Hypothalamus (tissue), 51 donors: ENCODE results near the gene ZFPM1.
"Not testable (repeated sequence)": the region's sequence is repeated elsewhere in the genome, so short reads cannot be mapped to it uniquely, and the experiment has no call there.

ENCODE experiments used
- DNase-seq, 51 donors: peaks; one replicate each; lab custom pipeline; 2025; lab: John Stamatoyannopoulos, UW

Gene ZFPM1

DNA sequence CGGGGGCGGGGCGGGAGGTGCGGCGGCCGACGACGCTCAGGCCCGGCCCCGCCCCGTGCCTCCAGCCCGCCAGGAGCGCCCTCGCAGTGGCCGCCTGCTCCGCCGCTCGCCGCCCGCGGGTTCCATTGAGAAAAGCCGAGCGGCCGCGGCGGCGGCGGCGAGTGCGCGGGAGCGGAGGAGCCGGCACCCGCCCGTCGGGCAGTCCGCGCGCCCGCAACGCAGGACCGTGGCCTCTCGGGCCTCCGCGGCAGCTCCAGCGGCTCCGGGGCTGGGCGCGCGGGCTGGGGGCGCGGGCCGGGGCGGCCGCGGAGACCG, at the start of gene ZFPM1:
ZFPM1 (plus strand) TSS at position 64 of the 315 bp plus-strand sequence. CDS start 359 bp downstream, outside the sequence.
- DNase-seq = no peak

DNA sequence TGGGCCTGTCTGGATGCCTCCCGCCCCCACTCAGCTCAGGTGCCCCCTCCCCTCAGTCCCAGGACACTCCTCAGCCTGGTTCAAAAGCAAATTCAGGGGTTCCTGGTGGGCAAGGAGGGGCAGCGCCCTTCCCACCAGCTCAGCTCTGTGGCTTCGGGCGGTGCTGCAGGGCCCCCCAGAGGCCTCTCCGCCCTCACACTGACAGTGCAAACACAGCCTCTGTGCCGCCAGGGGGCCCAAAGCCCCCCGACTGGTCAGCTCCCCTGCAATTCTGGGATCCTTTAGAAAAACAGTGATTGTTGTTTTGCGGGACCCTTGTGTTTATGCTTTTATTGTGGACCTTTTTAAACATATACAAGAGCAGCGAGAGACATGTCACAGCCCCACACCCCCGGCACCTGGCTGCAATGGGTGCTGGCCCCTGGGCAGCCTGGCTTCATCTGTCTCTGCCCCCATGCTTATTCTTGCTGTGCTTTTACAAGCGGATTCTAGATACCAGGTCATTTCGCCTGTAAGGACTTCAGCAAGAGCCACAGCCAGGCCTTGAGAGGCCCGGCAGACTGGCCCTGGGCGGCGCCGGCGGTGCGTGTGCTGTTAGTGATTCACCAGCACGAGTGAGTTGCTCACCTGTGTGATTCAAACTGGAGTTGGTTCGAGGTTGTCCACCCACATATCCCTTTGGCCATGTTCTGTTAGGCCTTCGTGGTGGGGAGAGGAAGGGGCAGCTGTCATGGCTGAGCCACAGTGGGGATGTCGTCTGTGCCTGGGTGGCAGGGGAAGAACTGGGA, 49.1 kb upstream of the ZFPM1 start:
- no peak for DNase-seq

DNA sequence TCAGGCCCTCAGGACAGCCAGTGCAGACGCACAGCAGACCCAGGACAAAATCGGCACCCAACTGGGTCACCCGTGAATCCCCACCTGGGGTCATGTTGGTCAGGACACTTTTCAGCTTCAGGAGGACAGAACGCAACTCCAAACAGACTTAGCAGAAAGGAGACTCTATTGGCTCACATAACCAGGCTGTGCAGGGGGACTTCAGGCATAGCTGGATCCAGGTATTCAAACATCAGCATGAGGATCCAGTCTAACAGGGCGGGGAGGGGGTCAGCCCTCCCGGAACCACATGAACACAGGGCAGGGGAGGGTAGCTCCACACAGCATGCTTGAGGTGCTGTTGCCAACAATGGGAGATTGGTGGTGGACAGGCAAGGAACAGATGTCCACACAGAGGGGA, 48.3 kb upstream of the ZFPM1 start:
- DNase-seq = no peak

GRCh38 chr16:88405216-88406060, 47.6 kb upstream of the ZFPM1 start:
- DNase-seq = peak in 16 of 51 donors; percentile 8 to 49 (median 21)

DNA sequence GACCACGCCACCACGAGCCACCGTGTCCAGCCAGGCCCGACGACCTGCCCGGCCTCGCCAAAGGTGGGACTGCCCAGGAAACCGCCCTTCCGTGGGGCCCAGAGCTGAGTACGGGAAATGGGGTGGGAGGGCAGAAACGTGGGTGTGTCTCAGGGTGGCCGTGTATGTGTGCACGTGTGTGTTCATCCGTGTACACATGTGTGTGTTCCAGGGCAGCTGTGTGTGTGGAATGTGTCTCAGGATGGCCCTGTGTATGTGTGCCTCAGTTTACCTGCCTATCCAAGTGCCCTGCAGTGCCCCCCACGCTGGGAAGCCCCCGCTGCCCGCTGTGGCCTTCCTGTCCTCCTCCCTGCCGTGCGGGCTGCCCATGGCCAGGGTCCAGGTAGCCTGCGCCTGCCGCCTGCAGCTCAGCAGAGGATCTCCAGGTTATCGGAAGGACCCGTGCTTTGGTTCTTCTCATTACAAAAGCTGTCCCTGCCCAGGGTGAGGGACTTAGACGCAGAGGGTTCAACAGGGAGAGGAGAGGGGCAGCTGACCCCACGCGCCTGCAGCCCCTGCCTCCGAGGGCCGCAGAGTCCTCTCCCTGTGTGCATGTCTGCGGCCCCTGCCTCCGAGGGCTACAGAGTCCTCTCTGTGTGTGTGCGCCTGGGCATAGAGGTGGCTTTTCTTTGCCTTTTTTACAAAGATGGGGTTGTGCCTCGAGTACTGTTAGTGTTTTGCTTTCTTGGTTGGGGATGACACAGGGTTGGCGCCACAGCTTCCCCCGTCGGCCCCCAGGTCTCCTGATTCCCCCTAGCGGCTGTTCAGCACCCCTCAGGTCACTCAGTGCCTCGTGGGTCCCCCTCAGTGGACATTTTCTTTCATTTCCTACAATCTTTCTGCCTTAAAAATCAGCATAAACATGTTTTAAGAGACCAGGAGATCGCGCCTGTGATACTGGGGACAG, 46.7 kb upstream of the ZFPM1 start:
- peak in 3 of 51 donors; percentile 4 to 15 (median 10) for DNase-seq

DNA sequence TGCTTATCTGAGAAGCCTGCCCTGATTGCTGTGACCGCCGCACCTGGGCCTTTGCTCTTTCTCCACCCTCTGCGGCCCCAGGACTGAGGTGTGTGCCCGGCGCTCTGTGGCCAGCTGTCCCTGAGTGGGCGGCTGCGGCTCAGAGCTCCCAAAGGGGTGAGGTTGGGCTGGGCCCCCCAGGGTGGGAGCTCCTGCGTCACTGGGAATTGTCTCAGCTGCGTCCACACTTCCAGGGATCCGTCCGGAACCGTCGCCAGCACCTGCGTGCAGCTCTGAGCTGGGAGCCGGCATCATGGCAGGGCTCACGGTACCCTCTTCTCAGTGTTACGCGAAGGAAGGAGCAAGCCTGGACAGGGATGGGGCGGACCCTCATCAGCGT, 46.0 kb upstream of the ZFPM1 start:
- no peak for DNase-seq

DNA sequence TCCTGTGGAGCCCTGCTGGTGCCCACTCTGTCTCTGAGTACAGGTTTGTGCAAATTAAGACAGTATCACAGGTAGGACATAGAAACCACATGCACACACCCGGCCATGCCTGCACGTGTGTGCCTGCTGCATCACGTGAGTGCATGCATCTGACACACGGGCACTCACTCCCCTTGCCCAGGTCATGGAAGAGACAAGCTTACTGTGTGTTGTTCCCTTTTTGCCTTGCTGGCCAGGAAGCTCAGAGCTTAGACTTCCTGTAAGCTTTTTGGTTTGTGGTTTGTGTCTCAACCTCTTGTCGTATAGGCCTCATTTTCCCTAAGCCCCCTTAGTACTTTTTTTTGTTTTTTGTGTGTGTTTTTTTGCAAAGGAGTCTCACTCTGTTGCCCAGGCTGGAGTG, 45.3 kb upstream of the ZFPM1 start:
- DNase-seq = no peak

DNA sequence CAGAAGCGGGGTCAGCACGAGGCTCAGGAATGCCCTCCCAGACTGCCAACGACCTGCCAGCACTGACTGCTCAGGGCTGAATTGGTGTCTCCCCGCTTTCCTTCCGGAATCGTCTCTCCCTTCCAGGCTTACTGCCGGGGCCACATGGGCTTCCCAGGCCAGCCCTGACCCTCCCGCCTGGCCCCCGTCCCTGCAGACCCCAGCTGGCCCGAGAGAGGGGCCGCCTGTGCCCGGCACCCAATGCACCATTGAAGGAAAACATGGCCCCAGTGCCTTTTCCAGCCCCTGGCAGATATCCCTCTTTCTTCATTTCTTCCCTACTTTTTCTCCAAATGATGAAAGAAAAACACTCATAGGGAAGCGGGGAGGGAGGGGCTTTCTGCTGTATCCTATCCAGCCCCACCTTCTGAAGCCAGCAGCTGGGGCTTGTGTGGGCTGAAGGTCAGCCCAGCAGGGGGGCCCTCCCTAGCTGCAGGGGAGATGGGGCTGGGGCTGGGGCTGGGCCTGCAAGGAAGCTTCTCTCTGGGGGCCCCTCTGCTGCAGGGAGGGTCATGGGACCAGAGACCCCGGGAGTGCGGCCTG, 44.4 kb upstream of the ZFPM1 start:
- no peak for DNase-seq

DNA sequence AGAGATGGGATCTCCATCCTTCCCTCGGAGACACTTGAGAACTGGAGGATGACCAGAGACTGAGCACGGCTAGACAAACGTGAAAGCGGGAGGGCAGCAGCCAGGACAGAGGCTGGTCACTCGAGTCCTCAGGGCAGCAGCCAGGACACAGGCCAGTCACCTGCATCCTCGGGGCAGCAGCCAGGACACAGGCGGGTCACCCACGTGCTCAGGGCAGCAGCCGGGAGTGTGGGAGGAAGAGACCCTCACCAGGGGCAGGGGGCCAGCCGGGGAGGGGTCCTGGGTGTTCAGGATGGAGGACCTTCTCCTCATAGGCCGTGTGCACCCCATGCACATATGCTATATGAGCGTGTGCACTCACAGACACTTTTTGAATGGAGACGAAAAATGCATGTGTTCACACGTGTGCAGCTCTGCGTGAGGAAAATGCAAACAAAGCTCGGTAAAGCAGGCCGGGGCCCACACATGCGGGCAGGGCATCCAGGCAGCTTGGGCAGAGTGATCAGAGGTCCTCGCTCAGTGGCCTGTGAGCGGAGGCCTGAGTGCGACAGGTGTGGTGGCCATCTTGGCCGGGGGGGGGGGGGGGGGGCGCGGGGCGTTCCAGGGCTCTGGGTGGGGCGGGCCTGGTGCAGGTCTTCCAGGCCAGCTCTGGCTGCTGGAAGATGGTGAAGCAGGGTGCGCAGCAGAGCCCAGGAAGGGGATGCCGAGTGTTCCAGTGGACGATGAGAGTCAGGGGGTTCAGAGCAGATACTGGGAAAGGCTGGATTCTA, 43.6 kb upstream of the ZFPM1 start:
- DNase-seq = no peak

DNA sequence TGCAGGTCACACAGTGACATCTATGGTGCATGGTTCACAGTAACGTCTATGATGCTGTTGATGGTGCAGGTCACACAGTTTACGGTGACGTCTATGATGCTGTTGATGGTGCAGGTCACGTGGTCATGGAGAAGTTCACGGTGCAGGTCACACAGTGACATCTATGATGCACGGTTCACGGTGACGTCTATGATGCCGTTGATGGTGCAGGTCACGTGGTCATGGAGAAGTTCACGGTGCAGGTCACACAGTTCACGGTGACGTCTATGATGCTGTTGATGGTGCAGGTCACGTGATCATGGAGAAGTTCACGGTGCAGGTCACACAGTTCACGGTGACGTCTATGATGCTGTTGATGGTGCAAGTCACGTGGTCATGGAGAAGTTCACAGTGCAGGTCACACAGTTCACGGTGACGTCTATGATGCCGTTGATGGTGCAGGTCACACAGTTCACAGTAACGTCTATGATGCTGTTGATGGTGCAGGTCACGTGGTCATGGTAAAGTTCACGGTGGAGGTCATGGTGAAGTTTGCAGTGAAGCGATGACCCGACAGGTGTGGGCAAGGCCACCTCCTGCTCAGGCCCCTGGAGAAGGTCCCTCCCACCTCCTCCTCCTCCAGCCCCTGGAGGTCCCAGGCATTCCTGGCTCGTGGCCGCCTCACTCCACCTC, 42.6 kb upstream of the ZFPM1 start:
- not testable (repeated sequence) for DNase-seq

DNA sequence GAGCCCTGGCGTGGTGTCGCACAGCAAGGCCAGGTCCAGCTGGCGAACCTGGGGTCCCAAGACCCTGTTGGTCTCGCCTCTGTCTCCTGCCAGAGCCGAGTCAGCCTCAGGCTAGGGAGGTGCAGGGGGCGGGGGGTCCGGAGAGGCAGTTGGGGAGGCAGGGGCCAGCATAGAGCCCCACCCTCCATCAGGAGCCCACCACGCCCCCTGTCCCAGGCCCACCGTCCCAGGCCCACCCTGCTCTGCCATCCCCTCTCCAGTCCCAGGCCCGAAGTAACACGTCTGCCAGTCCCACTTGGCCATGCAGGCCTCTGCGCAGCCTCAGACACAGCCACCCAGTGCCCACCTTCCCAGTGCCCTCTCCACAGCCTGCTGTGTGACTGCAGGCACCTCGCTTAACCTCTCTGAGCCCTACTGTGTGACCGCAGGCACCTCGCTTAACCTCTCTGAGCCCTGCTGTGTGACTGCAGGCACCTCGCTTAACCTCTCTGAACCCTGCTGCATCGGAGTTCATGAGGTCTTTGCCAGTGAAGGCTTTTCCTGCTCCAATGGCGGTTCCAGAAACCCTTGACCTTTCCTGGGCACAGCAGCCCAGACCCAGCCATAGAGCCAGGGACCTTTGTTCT, 41.0 kb upstream of the ZFPM1 start:
- peak in 1 of 51 donors; percentile 17 for DNase-seq

- no peak for DNase-seq
Measured at GRCh38 chr16:88412766-88413165, 40.3 kb upstream of the ZFPM1 start.

DNA sequence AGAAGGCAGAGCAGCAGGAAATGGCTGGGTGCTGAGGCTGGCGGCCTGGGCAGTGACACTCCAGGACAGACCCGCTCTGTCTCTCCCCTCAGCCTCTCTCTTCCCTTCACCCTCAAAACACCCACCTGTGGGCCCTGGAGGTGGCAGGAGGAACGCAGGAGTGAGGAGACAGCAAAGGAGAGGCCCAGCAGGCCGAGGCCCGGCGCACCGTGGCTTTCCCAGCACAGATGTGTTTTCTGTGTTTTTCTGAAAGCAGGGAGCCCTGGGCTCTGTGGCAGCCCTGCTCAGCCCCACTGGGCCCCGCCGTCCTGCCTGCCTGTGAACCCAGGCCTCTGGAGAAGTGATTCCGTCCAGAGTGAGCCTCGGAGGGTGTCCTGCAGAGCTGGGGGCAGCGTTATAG, 39.8 kb upstream of the ZFPM1 start:
- no peak for DNase-seq

DNA sequence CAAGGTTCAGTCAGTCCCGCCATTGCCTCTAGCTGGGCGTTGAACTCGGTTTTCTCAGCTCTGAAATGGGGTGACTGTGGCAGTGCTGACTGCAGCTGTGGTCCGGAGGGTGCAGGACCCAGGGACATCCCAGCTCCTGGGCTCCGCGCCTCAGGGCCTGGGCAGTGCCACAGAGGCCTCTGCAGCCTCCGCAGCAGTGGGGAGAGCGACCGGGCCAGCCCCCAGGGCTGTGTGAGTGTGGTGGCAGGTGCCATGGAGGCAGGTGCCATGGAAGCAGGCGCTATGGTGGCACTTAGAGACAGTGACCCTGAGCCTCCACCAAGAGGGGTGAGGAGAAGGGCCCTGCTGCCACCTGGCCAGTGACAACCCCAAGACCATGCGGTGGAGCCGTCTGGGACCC, 39.4 kb upstream of the ZFPM1 start:
- DNase-seq = no peak

DNA sequence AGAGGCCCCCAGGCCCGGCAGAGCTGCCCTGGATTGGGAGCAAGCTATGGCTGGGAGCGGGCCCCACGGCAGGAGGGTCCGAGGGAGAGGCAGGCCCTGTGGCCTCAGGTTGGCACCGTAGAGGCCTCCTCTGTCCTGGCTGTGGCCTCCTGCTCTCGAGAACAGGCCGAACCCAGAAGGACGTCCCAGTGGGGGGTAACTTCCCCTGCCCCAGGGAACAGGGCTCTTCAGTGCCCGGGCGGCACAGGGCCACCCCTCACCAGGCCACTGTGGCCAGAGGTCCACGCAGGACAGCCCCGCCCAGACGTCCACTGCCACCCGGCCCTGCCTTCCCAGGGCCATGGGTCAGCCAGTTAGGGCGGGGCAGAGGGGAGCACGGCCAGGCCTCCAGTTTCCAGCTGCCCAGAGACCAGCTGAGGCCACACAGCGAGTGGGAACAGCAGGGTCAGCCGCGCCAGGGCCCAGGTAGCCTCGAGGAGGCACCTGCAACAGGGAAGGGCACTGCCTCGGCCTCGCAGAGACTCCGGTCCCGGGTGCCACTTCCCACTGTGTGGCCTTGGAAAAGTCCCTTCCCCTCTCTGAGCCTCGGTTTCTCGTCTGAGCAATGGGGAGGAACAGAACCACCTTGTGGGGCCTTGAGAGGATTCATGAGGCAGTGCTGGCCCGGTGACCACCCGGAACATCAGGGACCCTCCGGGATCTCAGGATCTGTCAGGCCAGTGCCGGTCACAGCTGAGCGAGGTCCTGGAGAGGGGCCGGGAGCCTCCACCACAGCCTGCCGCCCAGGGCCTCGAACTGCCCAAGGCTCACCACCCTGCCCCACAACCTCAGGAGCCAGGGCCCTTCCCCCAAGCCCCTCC, 38.3 kb upstream of the ZFPM1 start:
- no peak for DNase-seq

GRCh38 chr16:88415381-88415705, 37.7 kb upstream of the ZFPM1 start:
- DNase-seq = no peak

DNA sequence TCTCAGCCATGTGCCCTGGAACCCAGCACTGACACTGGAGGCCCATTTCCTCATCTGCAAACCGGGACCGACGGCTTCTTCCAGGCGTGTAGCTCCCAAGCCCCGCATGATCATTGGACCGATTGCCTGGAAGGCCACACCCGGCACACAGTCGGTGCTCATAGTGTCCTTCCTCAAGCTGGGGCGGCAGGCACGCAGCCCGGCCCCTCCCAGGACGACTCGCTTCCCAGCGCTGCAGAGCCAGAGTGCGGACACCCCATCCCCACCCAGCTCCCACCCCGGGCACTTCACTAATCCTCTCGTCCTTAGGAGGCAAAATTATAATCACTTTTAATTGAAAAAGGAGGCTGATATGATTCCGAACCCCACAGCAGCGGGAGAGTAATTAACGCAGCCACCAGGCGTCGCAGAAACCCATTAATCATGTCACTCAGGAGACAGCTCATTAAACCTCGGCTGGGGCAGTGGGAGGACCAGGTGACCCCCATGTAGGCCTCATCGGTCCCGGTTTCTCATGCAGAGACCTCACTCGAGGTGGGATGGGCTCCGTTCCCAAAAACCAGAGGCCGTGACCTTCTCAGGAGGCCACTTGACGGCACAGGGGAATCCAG, 37.3 kb upstream of the ZFPM1 start:
- no peak for DNase-seq

GRCh38 chr16:88416686-88417085, 36.4 kb upstream of the ZFPM1 start:
- DNase-seq = no peak
